OCI-M2 (cell line): ENCODE measurements around the gene C6.
"Not testable (repeated sequence)": the region's sequence is repeated elsewhere in the genome, so short reads cannot be mapped to it uniquely, and the experiment has no call there.

ENCODE experiments used
- DNase-seq: peaks from one replicate; lab custom pipeline; 2025; ENCODE audit not compliant: unreplicated experiment; lab: John Stamatoyannopoulos, UW

C6 gene

GRCh38 chr5:41200506-41200905 is 12.8 kb downstream of the C6 start:
- no peak for DNase-seq

GRCh38 chr5:41199660-41200059 is 13.7 kb downstream of the C6 start:
- DNase-seq = no peak

DNA sequence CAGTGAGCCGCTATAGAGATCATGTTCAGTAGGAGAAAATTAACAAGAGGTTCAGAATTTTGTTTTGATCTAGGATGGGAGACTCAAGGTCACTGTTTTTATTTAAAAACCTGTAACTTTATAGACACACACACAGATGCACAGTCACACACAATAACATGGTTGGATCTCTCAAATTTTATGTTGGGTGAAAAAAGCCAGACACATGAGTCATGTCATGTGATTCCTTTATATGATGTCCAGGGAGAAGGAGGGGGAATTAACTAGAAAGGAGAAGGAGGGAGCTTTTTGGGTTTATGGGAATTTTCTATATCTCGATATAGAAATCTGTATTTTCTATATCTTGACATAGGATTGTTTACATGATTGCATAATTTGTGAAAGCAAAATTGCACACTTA is 17.1 kb downstream of the C6 start:
- no peak for DNase-seq

- no peak for DNase-seq
Measured at GRCh38 chr5:41195228-41195627, 18.1 kb downstream of the C6 start.

GRCh38 chr5:41194339-41194738 is 19.0 kb downstream of the C6 start:
- DNase-seq = no peak

DNA sequence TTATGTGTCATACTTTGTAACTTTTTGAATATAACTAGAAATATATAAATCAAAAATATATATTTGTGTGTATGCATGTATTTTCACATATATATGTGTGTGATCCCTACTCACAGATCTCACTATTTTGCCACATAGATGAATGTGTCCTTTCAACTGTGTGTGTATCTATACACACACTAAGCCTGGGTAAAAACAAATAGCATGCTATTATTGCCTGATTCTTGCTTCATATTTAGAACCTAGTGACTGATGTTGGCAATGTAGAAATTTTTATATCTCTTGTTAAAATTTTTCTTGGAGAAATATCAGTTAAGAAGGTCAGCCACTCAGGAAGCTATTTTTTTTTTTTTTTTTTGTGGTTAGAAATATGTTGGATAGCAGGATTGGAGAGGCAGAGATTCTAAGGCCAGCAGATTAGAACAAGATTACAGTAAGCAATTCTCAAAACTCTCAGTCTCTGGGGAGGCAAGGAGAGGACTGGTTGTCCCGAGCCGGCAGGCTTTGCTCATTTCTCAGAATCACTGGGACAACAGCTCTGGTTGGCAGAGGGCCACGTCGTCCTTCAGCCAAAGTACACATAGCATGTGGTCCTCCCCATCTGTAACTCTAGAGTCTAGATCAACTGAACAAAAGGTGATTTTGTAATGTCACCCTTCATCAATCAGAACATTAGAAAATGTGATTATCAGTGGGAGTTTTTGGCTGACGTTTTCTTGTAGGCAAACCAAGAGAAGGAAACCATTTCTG is 19.7 kb downstream of the C6 start:
- DNase-seq = no peak

GRCh38 chr5:41191249-41191648 is 22.1 kb downstream of the C6 start:
- no peak for DNase-seq

GRCh38 chr5:41186143-41186542 is 27.2 kb downstream of the C6 start:
- no peak for DNase-seq

DNA sequence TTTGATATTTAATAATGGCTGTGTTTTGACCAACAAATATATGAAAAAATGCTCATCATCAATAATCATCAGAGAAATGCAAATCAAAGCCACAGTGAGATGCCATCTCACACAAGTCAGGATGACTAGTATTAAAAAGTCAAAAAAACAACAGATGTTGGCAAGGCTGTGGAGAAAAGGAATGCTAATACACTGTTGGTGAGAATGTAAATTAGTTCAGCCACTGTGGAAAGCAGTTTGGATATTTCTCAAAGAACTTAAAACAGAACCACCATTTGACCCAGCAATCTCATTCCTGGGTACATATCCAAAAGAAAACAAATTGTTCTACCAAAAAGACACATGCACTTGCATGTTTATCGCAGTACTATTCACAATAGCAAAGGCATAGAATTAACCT is 30.0 kb downstream of the C6 start:
- DNase-seq = not testable (repeated sequence)

- DNase-seq = no peak
Measured at GRCh38 chr5:41182666-41183065, 30.7 kb downstream of the C6 start.

DNA sequence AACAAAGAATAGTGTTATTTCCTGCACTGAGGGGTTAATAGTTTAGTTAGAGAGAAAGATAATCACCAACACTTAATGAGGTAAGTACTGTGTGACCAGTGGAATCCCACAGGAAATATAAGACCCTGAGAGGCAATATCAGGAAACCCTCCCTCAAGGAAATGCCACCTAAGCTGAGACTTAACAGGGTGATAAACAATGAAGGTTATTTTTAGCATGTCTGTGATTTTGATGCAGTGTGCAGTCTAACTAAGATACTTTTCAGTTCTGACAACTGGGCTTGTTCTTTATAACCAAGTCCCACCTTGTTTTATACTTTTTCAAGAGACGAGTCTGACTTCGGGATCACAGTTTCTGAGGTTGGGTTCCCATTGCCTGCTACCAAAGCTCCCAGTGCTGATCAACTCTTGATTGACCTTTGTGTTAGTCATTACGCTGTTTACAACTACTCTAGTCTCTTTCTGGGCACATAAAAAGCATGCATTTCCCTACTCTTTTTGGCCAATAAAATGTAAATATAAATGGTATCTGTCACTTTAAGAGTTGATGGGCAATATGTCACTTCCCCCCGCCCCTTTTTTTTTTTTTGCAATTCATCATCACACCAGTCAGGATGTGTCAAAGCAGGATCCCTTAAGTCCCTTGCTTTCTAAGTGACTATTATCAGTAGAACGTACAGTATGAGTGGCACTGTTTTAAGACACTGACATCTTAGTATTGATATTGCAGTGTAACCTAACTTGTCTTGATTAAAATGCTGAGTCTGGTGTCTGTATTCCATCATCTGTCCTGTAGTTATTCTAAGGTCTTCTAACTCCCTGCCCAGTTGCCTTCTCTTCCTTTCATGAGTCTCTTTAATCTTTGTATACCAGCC is 31.4 kb downstream of the C6 start:
- DNase-seq = no peak

DNA sequence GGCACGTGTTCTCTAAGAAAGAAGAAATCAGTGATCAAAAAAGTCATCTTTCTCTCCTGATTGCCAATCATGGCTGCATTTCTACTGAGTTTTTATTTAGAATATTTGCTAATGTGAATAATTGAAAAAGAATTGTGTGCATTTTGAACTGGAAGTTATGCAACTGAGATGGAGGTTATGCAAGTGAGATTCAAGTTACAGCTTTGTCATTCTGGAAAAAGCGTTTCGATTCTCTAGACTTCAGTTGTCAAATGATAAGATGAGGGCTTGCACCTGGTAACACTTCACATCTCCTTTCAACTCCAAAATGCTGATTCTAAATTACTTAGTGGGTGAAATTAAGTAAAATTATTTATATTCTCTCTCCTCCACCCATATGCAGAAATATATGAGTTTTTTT is 36.4 kb downstream of the C6 start:
- no peak for DNase-seq

DNA sequence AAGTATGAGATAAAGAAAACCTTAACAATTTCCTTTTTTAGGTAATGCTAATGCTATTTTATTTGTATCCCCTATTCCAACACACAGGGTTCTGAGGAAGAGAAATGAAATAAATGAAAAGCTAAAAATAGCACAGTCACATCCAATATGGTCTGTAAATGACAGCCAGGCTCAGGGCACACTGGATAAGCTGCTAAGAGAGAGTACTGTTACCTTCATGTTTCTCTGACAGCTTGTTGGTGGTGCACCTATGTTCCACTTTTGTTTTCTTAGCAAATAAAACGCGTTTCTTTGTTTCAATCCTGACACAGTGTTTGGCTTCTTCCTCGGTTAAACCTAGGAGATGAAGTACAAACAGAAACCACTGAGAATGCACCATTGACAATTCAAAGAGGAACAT is 41.3 kb downstream of the C6 start:
- no peak for DNase-seq

GRCh38 chr5:41161271-41161670 is 52.1 kb downstream of the C6 start:
- DNase-seq = no peak

- no peak for DNase-seq
Measured at GRCh38 chr5:41157272-41157894, 55.9 kb downstream of the C6 start.

DNA sequence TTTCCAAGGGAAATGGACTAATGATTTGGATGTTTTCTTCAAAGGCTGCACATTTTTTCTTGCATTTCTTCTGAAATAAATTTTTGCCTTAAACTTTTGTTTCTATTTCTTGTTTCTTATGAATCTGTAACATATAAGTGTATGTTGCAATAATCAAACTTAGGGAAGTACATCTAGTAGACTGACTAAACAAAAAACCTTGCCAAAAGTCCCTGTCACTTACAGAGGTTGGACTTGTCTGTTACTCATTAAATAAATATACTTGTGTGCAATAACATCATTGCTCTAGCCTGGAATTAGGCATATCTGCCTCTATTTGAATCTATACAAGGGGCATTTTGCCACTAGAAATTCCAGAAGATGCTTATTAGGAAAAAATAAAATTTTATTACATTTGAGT is 56.6 kb downstream of the C6 start:
- no peak for DNase-seq

DNA sequence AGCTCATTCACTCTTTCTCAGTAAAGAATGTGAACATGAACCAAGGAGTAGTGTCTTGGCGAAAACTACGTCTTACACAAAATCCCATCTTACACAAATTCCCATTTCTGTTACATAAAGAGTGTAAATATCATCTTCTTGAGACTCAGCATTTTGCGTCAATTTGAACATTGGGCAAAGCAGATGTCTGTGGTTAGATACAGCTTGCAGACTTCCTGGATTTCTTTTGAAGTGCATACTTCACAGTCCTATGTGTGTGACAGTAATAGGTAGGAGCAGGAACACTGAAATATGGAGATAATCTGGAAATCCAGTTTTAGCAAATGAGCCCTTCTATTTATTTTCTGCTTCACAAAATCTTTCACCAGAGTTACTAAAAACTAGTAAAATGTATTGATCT is 58.8 kb downstream of the C6 start:
- DNase-seq = no peak

DNA sequence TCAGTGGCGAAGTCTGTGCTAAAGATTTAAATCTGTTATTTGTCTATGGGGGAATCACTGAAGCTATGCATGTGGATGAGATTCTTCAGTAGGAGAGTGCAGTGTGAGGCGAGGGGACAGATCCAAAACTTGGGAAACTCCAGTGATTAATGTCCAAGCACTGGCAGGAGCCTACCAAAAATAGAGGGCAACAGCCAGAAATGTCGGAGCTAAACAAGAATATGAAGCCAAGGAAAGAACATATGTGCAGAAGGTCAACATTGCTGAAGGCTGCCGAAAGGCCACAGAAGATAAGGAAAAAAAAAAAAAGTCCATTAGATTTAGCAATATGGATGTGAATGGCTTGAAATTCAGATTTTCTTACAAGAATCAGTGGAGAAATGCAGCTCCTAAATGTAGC is 61.8 kb downstream of the C6 start:
- no peak for DNase-seq

GRCh38 chr5:41148448-41148847 is 64.9 kb downstream of the C6 start:
- DNase-seq = no peak

- no peak for DNase-seq
Measured at GRCh38 chr5:41145306-41145705, 68.0 kb downstream of the C6 start.

DNA sequence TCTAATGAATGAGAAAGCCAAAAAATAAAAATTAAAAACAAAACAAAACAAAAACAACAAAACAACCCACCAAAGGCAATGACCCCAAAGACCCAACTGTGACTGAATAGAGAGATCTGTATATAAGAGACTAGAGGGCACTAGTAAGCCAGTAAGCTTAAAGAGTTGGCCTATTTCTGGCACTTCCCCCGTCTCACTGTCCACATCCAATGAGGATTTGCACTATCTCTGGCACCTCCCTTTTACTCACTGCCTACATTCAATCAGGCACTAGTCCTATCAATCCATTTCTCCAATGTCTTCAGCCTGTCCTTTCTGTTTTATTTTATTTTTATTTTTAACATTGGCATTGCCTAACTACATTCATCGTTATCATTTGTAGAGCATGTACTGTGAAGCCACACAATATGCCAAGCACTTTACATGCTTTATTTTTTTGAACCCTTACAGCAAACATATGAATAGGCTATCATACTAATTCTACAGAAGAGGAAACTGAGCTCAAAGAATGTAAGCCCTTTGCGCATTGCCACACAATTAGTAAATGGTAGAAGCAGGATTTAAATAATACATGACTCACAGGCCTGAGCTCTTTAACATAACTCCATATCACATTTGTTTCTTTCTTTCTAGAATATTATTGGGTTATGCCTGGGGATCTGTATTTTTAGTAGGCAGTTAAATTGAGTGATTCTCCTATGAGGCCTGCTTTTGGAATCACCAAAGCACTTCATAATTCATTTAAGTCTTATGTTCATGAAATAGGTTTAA is 70.0 kb downstream of the C6 start:
- DNase-seq = no peak
